KOPT-K1 (cell line): ENCODE measurements around the gene IDUA.

Source experiments
- H3K27ac ChIP-seq: fragments of 200-600 bp; sonication (generic); 2 replicates; pipeline ENCODE4 v1.5.1; 2016; ENCODE audit warnings: antibody characterized with exemption, mild to moderate bottlenecking, low read depth, low read length; ENCODE audit not compliant: poor library complexity, severe bottlenecking
- H3K36me3 ChIP-seq: fragments of 200-600 bp; sonication (generic); 2 replicates; pipeline ENCODE4 v1.5.1; 2017; ENCODE audit warnings: antibody characterized with exemption, mild to moderate bottlenecking, low read length, moderate library complexity; ENCODE audit not compliant: insufficient read depth
- H3K9me3 ChIP-seq: fragments of 200-600 bp; sonication (generic); 2 replicates; pipeline ENCODE4 v1.5.1; 2017; ENCODE audit warnings: antibody characterized with exemption, low read length, mild to moderate bottlenecking; ENCODE audit not compliant: insufficient read depth, poor library complexity, severe bottlenecking

Gene IDUA

DNA sequence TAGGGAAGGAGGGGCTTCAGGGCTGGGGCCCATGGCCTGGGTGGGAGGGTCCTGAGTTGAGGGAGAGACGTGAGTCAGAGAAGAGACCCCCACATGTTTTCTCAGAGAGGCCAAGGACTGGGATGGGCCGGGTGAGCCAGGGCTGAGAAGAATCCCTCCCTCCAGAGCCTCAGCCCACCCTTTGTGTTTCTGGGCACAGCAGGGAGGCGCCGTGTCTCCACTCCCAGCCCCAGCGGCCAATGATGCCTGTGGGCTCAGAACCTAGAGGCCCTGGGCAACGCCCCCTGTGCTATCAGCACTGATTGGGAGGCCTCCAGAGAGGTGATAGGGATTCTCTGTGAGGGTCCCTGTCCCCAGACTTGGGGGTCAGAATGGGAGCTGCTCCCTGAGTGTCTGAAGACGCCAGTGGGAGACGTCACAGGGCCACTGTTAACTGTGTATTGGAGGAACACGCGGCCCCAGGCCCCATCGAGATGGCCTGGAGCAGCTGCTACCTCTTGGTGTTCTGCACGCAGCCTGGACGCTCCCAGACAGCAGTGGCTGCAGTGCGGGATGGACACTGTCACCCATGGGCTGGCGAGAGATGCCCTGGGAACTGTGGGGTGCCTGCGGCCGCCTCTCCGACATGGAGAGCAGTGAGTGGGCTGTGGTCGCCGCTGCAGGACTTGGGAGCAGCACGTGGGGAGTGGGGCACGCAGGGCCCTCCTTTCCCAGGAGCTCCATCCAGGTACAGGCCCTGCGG, 33.1 kb downstream of the IDUA start:
- Histone ChIP-seq H3K9me3 (no peaks in the 10 kb centered on the region), H3K36me3 (no peaks in the 10 kb centered on the region), H3K27ac (no peak overlapping the region)

DNA sequence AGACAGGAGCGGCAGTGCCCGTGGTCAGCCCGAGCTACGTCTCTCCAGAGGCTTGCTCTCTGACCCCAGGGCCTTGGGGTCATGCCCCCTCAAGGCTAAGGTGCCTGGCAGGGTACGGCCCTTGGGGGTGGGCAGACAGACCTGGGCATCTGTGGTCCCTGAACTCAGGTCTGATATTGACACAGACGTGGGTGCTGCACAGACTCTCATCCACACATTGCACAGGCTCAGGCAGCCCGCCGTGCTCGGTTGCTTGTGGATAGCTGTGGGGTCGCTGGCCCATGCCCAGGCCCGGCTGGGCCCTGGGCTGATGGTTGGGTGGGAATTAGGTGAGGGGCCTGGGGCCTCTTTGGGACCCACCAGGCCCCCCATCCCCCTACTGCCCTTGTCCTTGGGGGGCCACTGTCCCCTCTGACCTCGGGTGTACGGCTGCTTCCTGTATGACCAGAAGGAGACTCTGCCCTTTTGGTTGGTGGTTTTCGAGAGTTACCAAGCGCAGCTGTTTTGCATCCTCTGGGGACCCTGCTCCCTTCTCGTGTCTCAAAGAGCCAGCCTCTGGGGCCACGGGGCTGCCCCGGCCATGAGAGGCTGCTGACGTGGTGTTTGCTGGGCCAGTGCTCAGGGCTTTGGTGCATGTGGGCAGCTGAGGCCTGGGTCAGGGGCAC, 34.7 kb downstream of the IDUA start:
- H3K36me3 ChIP-seq = no peaks in the 10 kb centered on the region
- no peaks in the 10 kb centered on the region for H3K9me3 ChIP-seq
- no peak overlapping the region for H3K27ac ChIP-seq

DNA sequence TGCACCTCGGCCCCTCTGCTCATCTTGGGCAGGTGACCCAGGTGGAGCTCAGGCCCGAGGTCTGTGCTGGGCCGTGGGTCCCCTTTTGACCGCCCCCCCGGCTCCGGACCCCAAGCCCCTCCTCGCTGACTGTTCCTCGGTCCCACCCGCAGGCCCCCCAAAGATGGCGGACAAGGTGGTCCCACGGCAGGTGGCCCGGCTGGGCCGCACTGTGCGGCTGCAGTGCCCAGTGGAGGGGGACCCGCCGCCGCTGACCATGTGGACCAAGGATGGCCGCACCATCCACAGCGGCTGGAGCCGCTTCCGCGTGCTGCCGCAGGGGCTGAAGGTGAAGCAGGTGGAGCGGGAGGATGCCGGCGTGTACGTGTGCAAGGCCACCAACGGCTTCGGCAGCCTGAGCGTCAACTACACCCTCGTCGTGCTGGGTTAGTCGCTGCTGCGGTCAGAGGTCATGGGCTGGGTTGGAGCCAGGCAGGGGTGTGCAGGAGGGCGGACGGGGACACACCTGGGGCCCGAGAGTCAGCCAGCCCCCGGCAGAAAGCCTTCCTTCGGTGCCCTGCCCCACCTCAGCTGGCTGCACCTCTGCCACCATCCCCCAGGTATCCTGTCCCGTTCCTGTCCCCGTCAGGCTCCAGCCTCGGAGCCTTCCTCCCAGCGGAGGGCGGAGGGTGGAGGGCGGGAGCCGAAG, 35.4 kb downstream of the IDUA start:
- H3K27ac ChIP-seq = no peak overlapping the region
- no peaks in the 10 kb centered on the region for H3K9me3 ChIP-seq
- H3K36me3 ChIP-seq = no peaks in the 10 kb centered on the region

DNA sequence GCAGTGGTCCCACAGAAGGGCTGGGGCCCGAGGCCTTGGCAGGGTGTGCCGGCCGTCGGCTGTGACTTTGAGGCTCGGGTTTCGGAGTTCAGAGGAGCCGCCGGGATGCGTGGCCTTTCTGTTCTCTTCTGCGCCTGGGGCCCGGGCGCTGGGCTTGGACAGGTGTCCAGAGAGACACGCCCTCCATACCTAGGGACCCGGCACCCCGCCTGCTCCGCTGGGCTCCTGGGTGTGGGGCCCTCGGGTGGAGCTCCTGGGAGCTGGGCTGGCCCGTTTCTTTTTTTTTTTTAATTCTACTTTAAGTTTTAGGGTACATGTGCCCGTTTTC, 35.9 kb downstream of the IDUA start:
- H3K36me3 ChIP-seq = no peaks in the 10 kb centered on the region
- H3K27ac ChIP-seq = no peak overlapping the region
- no peaks in the 10 kb centered on the region for H3K9me3 ChIP-seq

DNA sequence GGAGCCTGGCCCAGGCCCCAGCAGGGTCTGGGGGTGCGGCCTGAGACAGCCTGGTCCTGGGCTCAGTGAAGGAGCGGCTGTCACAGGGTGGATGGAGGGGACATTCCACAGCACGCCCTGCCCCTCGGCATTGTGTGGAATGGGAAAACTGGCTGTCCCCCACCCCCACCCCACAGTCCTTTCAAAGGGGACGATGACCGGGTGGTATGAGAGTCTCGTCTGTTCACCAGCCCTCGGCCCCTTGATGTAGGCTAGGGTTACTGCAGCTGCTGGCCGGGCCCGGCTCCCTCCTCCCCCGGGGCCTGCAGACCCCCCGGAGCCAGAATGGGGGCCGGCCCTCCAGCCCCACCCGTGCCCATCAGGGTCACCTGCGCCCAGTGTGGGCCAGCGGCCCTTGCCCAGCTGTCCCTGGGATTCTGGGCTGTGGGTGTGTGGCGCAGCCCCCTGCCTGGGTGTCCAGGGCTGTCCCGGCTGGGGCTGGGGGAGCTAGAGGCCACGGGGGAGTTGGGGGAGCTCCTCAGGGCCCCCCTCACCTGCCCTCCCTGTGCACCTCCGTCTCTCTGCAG, 36.3 kb downstream of the IDUA start:
- H3K36me3 ChIP-seq = no peaks in the 10 kb centered on the region
- H3K9me3 ChIP-seq = no peaks in the 10 kb centered on the region

DNA sequence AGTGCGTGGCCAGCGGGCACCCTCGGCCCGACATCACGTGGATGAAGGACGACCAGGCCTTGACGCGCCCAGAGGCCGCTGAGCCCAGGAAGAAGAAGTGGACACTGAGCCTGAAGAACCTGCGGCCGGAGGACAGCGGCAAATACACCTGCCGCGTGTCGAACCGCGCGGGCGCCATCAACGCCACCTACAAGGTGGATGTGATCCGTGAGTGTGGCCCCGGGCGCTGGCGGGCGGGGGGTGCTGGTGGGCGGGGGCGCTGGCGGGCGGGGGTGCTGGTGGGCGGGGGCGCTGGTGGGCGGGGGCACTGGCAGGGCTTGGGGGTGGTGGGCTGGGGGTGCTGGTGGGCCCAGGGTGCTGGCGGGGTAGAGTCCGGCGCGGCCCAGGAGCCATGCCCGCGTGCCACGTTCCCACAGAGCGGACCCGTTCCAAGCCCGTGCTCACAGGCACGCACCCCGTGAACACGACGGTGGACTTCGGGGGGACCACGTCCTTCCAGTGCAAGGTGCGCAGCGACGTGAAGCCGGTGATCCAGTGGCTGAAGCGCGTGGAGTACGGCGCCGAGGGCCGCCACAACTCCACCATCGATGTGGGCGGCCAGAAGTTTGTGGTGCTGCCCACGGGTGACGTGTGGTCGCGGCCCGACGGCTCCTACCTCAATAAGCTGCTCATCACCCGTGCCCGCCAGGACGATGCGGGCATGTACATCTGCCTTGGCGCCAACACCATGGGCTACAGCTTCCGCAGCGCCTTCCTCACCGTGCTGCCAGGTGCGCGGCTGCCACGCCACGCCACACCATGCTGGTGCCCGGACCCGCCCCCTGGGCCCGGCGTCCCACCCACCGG, 37.3 kb downstream of the IDUA start:
- no peaks in the 10 kb centered on the region for H3K9me3 ChIP-seq
- no peaks in the 10 kb centered on the region for H3K36me3 ChIP-seq
- H3K27ac ChIP-seq = no peak overlapping the region

More for the DNA sequence above, 36.3 kb downstream of the IDUA start:
- no peak overlapping the region for H3K27ac ChIP-seq

DNA sequence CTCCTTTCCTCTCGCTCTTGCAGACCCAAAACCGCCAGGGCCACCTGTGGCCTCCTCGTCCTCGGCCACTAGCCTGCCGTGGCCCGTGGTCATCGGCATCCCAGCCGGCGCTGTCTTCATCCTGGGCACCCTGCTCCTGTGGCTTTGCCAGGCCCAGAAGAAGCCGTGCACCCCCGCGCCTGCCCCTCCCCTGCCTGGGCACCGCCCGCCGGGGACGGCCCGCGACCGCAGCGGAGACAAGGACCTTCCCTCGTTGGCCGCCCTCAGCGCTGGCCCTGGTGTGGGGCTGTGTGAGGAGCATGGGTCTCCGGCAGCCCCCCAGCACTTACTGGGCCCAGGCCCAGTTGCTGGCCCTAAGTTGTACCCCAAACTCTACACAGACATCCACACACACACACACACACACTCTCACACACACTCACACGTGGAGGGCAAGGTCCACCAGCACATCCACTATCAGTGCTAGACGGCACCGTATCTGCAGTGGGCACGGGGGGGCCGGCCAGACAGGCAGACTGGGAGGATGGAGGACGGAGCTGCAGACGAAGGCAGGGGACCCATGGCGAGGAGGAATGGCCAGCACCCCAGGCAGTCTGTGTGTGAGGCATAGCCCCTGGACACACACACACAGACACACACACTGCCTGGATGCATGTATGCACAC, 38.2 kb downstream of the IDUA start:
- no peaks in the 10 kb centered on the region for H3K9me3 ChIP-seq
- no peaks in the 10 kb centered on the region for H3K36me3 ChIP-seq
- no peak overlapping the region for H3K27ac ChIP-seq

DNA sequence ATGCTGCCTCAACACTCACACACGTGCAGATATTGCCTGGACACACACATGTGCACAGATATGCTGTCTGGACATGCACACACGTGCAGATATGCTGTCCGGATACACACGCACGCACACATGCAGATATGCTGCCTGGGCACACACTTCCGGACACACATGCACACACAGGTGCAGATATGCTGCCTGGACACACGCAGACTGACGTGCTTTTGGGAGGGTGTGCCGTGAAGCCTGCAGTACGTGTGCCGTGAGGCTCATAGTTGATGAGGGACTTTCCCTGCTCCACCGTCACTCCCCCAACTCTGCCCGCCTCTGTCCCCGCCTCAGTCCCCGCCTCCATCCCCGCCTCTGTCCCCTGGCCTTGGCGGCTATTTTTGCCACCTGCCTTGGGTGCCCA, 39.3 kb downstream of the IDUA start:
- no peaks in the 10 kb centered on the region for H3K9me3 ChIP-seq
- no peaks in the 10 kb centered on the region for H3K36me3 ChIP-seq
- H3K27ac ChIP-seq = no peak overlapping the region

DNA sequence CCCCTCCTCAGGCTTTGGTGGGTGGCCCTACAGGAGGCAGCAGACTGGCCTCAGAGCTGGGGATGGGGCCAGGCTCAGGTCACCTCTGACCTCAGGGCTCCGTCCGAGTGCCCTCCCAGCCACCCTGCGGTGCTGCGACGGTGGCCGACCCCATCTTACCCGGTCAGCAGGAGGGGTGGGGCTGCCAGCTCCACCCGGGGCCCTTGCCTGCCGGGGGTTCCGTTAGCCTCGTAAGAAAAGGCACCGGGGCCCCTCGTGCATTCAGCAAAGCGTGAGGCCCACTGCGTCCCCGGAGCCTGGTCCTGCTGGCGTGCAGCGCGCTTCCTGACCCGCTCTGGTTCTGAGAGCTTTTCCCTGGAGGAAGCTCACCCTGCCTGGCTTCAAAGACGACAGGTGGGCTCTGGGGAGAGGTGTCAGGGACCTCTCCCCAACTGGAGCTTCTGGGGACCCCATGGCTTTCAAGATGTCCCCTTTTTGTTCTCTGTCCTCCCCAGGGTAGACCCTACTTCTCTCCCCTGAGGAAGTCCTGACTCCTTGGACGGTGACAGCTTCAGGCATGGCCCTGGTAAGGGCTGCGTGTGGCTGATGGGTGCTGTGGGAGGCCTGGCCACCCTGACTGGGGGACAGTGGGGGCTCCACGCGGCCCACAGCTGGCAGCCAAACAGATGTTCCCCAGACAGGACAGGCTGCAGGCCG, 40.5 kb downstream of the IDUA start:
- H3K27ac ChIP-seq = no peak overlapping the region
- no peaks in the 10 kb centered on the region for H3K9me3 ChIP-seq
- no peaks in the 10 kb centered on the region for H3K36me3 ChIP-seq

DNA sequence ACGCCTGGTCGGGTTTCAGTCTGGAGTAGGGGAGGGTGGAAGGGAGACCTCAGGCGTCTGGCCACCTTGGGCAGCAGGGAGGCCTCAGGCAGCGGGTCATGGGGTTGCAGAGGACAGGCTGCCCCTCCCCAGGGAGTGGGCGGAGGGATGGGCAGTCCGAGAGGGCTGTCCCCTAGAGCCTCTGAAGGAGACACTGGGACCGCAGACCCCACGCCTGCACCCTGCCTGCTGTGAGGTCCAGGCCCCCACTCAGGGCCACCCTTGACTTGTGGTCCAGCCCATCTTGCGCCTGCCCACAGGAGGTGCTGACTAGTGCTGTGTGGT, 41.0 kb downstream of the IDUA start:
- H3K27ac ChIP-seq = no peak overlapping the region
- no peaks in the 10 kb centered on the region for H3K36me3 ChIP-seq
- no peaks in the 10 kb centered on the region for H3K9me3 ChIP-seq

DNA sequence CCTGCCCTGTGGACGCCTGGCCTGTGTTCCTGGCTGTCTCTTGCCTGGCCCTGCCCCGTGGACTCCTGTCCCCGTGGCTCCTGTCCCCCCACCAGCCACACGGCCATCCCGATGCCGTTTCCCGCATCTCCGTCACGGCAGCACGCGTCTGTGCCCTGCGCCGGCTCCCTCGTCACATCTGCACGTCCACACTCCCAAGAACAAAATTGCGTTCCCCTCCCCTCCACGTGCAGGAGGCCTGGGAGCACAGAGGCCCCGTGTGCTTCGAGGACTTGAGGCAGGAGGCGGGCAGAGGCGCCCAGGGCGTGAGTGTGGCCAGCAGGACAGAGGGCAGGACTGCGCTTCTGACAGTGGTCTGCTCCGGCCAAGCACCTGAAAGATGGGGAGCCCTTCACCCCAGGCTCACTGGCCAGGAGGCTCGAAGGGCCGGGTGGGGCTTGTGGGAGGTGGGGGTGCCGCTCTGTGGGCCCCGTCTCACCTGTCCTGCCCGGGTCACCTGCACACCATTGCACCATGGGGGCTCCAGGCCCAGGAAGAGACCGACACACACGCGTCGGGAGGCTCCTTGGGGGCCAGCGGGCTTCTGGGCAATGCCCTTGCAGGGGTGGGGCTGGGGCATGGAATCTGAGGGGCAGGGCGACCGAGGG, 41.9 kb downstream of the IDUA start:
- Histone ChIP-seq H3K9me3 (no peaks in the 10 kb centered on the region), H3K27ac (no peak overlapping the region), H3K36me3 (no peaks in the 10 kb centered on the region)

DNA sequence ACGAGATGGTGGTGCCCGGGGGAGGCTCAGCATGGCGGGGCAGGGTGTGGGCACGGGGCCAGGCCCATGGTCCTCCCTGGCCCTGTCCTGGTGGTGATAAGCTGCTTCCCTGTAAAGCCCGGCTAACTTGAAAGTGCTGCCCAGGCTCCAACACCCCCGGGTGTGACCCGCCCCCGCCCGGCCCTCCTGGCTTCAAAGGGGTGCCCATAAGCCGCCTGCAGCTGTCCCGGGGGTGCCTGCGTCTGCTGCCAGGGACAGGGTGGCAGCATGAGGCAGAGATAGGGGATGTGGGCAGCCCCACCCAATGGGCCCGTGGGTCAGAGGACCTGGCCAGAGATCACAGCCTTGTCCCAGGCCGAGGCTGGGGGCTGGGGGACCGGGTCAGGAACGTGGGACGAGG, 42.7 kb downstream of the IDUA start:
- H3K9me3 ChIP-seq = no peaks in the 10 kb centered on the region
- H3K27ac ChIP-seq = no peak overlapping the region
- no peaks in the 10 kb centered on the region for H3K36me3 ChIP-seq

DNA sequence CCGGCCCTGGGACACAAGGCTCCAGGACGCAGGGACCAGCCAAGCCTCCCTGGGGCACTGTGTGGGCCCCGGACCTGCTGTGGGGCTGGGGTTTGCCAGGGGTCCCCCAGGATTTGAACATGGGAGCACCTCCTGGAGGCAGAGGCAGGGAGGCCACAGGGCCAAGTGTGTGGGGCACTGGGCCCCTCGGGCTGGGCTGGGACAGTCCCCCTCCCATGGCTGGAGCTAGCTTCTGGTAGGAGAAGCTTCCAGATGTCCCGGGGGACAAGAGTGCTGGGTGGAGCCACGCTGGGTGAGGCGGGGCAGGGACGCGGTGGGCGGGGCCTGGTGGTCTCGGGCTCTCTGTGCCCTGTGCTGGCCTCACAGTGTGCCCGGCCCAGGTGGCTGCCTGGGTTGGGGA, 43.2 kb downstream of the IDUA start:
- no peak overlapping the region for H3K27ac ChIP-seq
- no peaks in the 10 kb centered on the region for H3K9me3 ChIP-seq
- no peaks in the 10 kb centered on the region for H3K36me3 ChIP-seq

DNA sequence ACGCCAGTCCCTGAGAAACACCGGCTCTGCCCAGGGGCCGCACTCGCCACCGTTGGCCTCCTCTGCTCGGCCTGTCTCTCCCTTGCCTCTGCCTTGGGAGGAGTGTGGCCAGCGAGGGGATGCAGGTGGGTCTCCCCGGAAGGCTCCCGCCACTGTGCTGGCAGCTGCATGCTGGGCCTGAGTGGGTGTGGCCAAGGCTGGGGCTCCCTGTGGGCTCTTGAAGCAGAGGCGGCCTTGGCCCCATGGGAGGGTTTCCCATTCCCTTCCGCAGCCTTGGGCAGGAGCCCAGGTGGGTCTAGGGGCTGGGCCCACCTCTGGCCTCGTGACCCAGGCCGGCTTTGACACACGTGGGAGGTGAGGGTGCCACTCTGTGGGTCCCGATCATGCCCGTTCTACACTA, 43.7 kb downstream of the IDUA start:
- H3K9me3 ChIP-seq = no peaks in the 10 kb centered on the region
- no peak overlapping the region for H3K27ac ChIP-seq
- no peaks in the 10 kb centered on the region for H3K36me3 ChIP-seq
